Sigmoid colon (tissue), 7 donors: ENCODE data around the gene ABHD6. TPM values are rescaled to one million over a fixed set of nuclear protein-coding genes. Genes with fewer than 3 reads are reported as not detected.

Experiments used
- DNase-seq: peaks from one replicate; pipeline ENCODE4 v3.0.0-alpha.2; 2019
- H3K27ac ChIP-seq, 4 donors: fragments of 200-600 bp; sonication (generic); one replicate each; pipeline ENCODE4 v1.5.1; 2016 to 2019; ENCODE audit warnings: mild to moderate bottlenecking in 1 of 4
- H3K27me3 ChIP-seq, 3 donors: fragments of 200-600 bp; sonication (generic); one replicate each; pipeline ENCODE4 v1.5.1; 2019; ENCODE audit warnings: mild to moderate bottlenecking in 1 of 3
- H3K36me3 ChIP-seq, 4 donors: fragments of 200-600 bp; sonication (generic); one replicate each; pipeline ENCODE4 v1.5.1; 2016 to 2019
- H3K4me1 ChIP-seq, 4 donors: fragments of 200-600 bp; sonication (generic); one replicate each; pipeline ENCODE4 v1.5.1; 2017 to 2019
- H3K4me3 ChIP-seq, 4 donors: fragments of 200-600 bp; sonication (generic); one replicate each; pipeline ENCODE4 v1.5.1; 2017 to 2019; ENCODE audit warnings: mild to moderate bottlenecking in 2 of 4, moderate library complexity in 1 of 4
- H3K9me3 ChIP-seq, 4 donors: fragments of 200-600 bp in 3 of 4; sonication (generic) in 3 of 4; one replicate each; pipeline versions ENCODE4 v1.5.1 to v1.6.1; 2013 to 2019
- CTCF ChIP-seq, 4 experiments: fragments of 450-650 bp in 3 of 4; fragments of 200-600 bp in 1 of 4; IDR thresholded peaks; one replicate each; pipeline ENCODE4 v1.5.1; 2016 to 2019; ENCODE audit warnings: antibody characterized with exemption in 4 of 4, mild to moderate bottlenecking in 3 of 4, moderate library complexity in 2 of 4
- EP300 ChIP-seq, 4 donors: sonication (generic); formaldehyde crosslinking; IDR thresholded peaks; one replicate each; pipeline ENCODE4 v1.6.1; 2017; ENCODE audit warnings: antibody characterized with exemption in 4 of 4
- POLR2A ChIP-seq, 2 donors: fragments of 450-650 bp; IDR thresholded peaks; one replicate each; pipeline ENCODE4 v1.6.1; 2016; ENCODE audit warnings: antibody characterized with exemption in 2 of 2, mild to moderate bottlenecking in 2 of 2, moderate library complexity in 2 of 2
- POLR2AphosphoS5 ChIP-seq, 4 donors: sonication (generic); formaldehyde crosslinking; IDR thresholded peaks; one replicate each; pipeline ENCODE4 v1.6.1; 2017; ENCODE audit warnings: antibody characterized with exemption in 4 of 4
- WGBS, 2 donors: extraction: QIAGEN DNeasy Blood & Tissue Kit; methylation state at CpG; one replicate each; pipeline ENCODE4 v1.1.7; 2013; 5-methylcytosine and 5-hydroxymethylcytosine counted together
- intact Hi-C: fragments of 100-400 bp; cut with DNase I; formaldehyde crosslinking; loops from one replicate; pipeline ENCODE4 v1.15.1; 2023
- polyA plus RNA-seq, 3 donors: library from polyadenylated mRNA; stranded (reverse); fragments of 200-250 nt; gene quantifications; one replicate each; pipeline ENCODE4 v1.2.3, GENCODE V29; 2013
- total RNA-seq, 4 donors: library from RNA; depleted of rRNA; stranded (reverse); fragments of >200 nt; gene quantifications; one replicate each; pipeline ENCODE4 v1.1.0, GENCODE V29; 2016
- donor health status: healthy with polysubstance abuse.
- donor health status: Bipolar disorder and iron deficiency.
- donor health status: healthy.

Gene ABHD6
- total and polyA plus RNA-seq, 7 donors, result 6.0 to 47.4 (median 15.4) TPM

GRCh38 chr3:58249358-58250092 lies 11.9 kb downstream of the ABHD6 start:
- H3K27me3 ChIP-seq, result no peaks in the 10 kb centered on the region
- 16 to 59% methylated on average over 7 of the region's 7 CpGs for WGBS, 2 donors
- no peaks in the 10 kb centered on the region for H3K9me3 ChIP-seq
- TF ChIP-seq EP300 (IDR thresholded peaks at IDR 0.05) (no peak), CTCF (IDR thresholded peaks at IDR 0.05) (no peak), POLR2A (IDR thresholded peaks at IDR 0.05) (no peak), POLR2AphosphoS5 (IDR thresholded peaks at IDR 0.05) (no peak)
- H3K4me1 ChIP-seq, result peaks cover 0 to 77% (median 63%) of the 10 kb centered on the region in 4 donors
- DNase-seq, result no peak
- H3K4me3 ChIP-seq, result no peak overlapping the region
- intact Hi-C loops, result loop anchor here (1.0 kb wide), 1 partner anchor 10 kb away; no protein-coding TSS in a partner anchor
- H3K27ac ChIP-seq, result peak overlapping the region in 1 of 4 donors; percentile 36
- H3K36me3 ChIP-seq, result no peaks in the 10 kb centered on the region

- no peak for DNase-seq
- peaks cover 0 to 71% (median 58%) of the 10 kb centered on the region in 4 donors for H3K4me1 ChIP-seq
- intact Hi-C loops, result loop anchor here (1.0 kb wide), 1 partner anchor 11 kb away; no protein-coding TSS in a partner anchor
- TF ChIP-seq POLR2A (IDR thresholded peaks at IDR 0.05) (no peak), CTCF (IDR thresholded peaks at IDR 0.05) (no peak), POLR2AphosphoS5 (IDR thresholded peaks at IDR 0.05) (no peak), EP300 (IDR thresholded peaks at IDR 0.05) (no peak)
- peak overlapping the region in 2 of 4 donors; percentile 36 to 83 for H3K27ac ChIP-seq
- WGBS, 2 donors, result 52 to 81% methylated on average over 8 of the region's 8 CpGs
- H3K36me3 ChIP-seq, result no peaks in the 10 kb centered on the region
- H3K4me3 ChIP-seq, result no peak overlapping the region
- H3K27me3 ChIP-seq, result no peaks in the 10 kb centered on the region
- no peaks in the 10 kb centered on the region for H3K9me3 ChIP-seq
Observed at GRCh38 chr3:58250093-58250707, 12.6 kb downstream of the ABHD6 start.

- intact Hi-C loops, result no loop called here
- peaks cover 0 to 3% (median 0%) of the 10 kb centered on the region in 4 donors for H3K36me3 ChIP-seq
- H3K27ac ChIP-seq, result peak overlapping the region in 3 of 4 donors; percentile 70 to 83 (median 78)
- DNase-seq, result no peak
- peak in 3 of 4 donors; percentile 29 to 71 (median 37) for TF ChIP-seq EP300 (IDR thresholded peaks at IDR 0.05)
- TF ChIP-seq CTCF (IDR thresholded peaks at IDR 0.05), result no peak
- peak; percentile 48 to 82 (median 64) for TF ChIP-seq POLR2AphosphoS5 (IDR thresholded peaks at IDR 0.05)
- no peaks in the 10 kb centered on the region for H3K27me3 ChIP-seq
- no peaks in the 10 kb centered on the region for H3K9me3 ChIP-seq
- peaks cover 0 to 57% (median 49%) of the 10 kb centered on the region in 4 donors for H3K4me1 ChIP-seq
- WGBS, 2 donors, result 90 to 91% methylated on average over 3 of the region's 3 CpGs
- no peak overlapping the region for H3K4me3 ChIP-seq
Observed at GRCh38 chr3:58251631-58252035, 14.0 kb downstream of the ABHD6 start.

GRCh38 chr3:58254144-58254543 lies 16.6 kb downstream of the ABHD6 start:
- intact Hi-C loops, result no loop called here
- no peak for TF ChIP-seq EP300 (IDR thresholded peaks at IDR 0.05)
- TF ChIP-seq POLR2AphosphoS5 (IDR thresholded peaks at IDR 0.05), result peak in 2 of 4 donors; percentile 28 to 31
- 21 to 73% methylated on average over 4 of the region's 4 CpGs for WGBS, 2 donors

GRCh38 chr3:58256061-58256460 lies 18.5 kb downstream of the ABHD6 start:
- peaks cover 0 to 40% (median 9%) of the 10 kb centered on the region in 4 donors for H3K36me3 ChIP-seq
- 89 to 92% methylated on average over 1 of the region's 1 CpG for WGBS, 2 donors
- peaks cover 0 to 41% (median 34%) of the 10 kb centered on the region in 4 donors for H3K4me1 ChIP-seq
- H3K27ac ChIP-seq, result no peak overlapping the region
- no peaks in the 10 kb centered on the region for H3K27me3 ChIP-seq
- no peak overlapping the region for H3K4me3 ChIP-seq
- TF ChIP-seq POLR2A (IDR thresholded peaks at IDR 0.05) (no peak), CTCF (IDR thresholded peaks at IDR 0.05) (no peak), EP300 (IDR thresholded peaks at IDR 0.05) (no peak), POLR2AphosphoS5 (IDR thresholded peaks at IDR 0.05) (no peak)
- intact Hi-C loops, result no loop called here
- no peak for DNase-seq
- H3K9me3 ChIP-seq, result no peaks in the 10 kb centered on the region

More at GRCh38 chr3:58254144-58254543, 16.6 kb downstream of the ABHD6 start:
- peaks cover 0 to 25% (median 7%) of the 10 kb centered on the region in 4 donors for H3K36me3 ChIP-seq
- peaks cover 0 to 54% (median 46%) of the 10 kb centered on the region in 4 donors for H3K4me1 ChIP-seq
- H3K27me3 ChIP-seq, result no peaks in the 10 kb centered on the region
- H3K27ac ChIP-seq, result peak overlapping the region in 3 of 4 donors; percentile 70 to 83 (median 78)
- H3K9me3 ChIP-seq, result no peaks in the 10 kb centered on the region
- H3K4me3 ChIP-seq, result no peak overlapping the region
- DNase-seq, result no peak
